ENCODE data around the gene NOD2.

Gene NOD2

GRCh38 chr16:50743581-50744225 is 50.3 kb downstream of the NOD2 start:
- DNase-seq: no peak

DNA sequence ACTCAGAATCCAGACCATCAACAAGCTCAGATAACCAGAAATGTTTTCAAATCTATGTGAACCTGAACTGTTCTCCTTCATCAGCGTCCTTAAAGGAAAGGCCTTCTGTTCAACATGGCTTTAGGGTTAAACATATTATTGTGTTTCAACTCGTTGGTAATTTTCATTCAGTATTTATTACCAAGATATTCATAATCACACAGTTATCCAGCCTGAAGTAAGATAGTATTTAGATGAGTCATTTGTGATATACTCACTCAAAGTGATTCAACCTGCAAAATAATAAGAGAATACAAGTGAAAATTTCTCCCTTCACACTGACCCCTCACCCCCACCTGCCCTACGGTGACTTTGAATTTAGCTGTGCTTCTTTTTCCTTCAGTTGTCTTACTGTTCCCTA is 51.5 kb downstream of the NOD2 start:
- peak; percentile 3 for DNase-seq

GRCh38 chr16:50745940-50746339 is 52.5 kb downstream of the NOD2 start:
- no peak for DNase-seq

DNA sequence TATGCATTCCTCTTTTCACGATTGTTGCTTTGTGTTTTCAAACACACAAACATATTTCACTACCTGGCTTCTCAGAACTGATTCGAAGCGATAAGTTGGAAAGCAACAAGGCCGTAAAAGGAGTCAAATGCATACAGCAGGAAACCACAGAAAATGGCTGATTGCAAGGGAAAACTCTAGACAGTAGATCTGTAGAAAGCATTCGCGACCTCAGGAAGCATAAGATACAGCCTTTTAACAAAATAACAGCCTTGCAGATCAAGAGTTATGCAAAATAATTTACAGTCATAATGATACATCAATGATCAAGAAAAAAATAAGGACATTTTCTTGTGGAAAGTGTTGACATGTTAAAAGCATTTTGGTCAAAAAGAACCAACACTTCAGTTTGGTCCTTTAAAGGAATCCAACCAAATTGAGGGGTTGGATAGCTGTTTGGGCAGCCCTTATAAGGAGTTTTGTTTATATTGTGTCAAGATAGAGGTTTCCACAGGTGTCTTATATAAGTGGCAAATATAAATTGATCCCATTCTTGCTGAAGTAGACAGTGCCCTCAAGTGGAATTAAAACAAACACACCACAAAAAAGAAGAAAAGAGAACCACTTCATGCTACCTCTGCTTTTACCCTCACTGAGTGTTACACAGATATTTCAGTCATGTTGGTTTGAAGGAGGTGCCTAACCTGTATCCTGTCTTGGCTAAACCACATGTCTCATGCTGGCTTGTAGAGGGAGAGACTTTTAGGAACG is 54.0 kb downstream of the NOD2 start:
- DNase-seq: peak; percentile 38

DNA sequence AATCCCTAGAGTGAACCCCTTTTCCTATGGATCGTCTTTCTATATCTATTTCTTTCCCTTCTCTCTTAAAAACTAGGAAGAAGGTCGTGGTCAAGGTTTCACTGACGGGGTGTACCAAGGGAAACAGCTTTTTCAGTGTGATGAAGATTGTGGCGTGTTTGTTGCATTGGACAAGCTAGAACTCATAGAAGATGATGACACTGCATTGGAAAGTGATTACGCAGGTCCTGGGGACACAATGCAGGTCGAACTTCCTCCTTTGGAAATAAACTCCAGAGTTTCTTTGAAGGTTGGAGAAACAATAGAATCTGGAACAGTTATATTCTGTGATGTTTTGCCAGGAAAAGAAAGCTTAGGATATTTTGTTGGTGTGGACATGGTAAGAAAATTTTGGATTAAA is 58.1 kb downstream of the NOD2 start:
- DNase-seq: no peak

GRCh38 chr16:50752471-50753235 is 59.2 kb downstream of the NOD2 start:
- DNase-seq: no peak

- no peak for DNase-seq
Measured at GRCh38 chr16:50756473-50756872, 63.1 kb downstream of the NOD2 start.

DNA sequence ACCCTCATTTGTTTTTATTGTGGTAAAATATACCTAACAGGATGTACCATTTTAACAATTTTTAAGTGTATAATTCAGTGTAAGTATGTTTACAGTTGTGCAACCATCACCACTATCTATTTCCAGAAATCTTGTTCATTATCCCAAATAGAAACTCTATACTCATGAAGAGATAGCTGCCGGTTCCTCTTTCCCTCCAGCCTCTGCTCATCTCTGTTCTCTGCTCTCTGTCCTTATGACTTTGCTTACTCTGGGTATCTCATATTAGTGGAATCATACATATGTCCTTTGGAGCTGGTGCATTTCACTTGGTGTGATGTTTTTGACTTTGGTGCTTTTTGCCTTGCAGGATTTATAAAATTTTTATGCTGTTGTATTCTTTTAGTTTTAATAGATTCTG is 67.9 kb downstream of the NOD2 start:
- no peak for DNase-seq

DNA sequence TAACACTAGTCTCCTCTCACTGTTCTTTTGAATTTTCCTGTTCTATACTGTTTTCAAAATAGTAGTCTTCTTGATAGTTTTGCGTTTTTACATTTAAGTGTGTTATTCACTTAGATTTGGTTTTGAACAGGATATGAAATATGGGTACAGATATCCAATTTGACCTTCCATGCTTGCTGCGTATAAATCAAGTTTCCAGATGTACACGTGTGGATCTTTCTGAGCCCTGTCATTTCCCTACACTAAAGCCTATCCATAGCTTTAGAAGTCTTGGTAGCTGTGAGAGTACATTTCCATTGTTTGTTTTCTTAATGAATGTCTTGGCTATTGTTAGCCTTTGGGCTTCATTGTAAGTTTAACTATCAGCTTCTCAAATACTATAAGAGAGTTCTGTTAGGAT is 68.8 kb downstream of the NOD2 start:
- DNase-seq: no peak

GRCh38 chr16:50763211-50763610 is 69.8 kb downstream of the NOD2 start:
- DNase-seq: no peak

DNA sequence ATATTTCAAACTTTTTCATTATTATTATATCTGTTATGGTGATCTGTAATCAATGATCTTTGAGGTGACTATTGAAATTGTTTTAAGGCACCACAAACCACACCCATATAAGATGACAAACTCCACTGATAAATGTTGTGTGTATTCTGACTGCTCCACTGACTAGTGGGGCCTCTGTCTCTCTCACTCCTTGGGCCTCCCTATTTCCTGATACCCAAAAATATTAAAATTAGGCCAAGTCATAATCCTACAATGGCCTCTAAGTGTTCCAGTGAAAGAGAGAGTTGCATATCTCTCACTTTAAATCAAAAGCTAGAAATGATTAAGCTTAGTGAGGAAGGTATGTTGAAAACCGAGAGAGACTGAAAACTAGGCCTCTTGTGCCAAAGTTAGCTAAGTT is 71.9 kb downstream of the NOD2 start:
- DNase-seq: no peak

GRCh38 chr16:50765861-50766260 is 72.5 kb downstream of the NOD2 start:
- no peak for DNase-seq

- DNase-seq: no peak
Measured at GRCh38 chr16:50767197-50767596, 73.8 kb downstream of the NOD2 start.

DNA sequence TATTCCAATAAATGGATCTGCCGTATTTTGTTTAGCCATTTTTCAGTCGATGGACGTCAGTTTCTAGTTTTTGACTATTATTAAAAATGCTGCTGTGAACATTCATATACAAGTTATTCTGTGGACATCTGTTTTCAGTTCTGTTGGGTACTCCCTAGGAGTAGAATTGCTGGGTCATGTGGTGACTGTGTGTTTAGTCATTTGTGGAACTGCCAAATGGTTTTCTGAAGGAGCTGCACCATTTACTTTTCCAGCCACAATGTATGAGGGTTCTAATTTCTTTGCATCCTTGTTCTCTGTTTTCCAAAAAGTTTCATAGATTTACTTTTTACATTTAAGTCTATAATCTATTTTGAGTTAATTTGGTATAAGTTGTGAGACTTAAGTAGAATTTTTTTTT is 78.0 kb downstream of the NOD2 start:
- DNase-seq: no peak

GRCh38 chr16:50774405-50774804 is 81.0 kb downstream of the NOD2 start:
- DNase-seq: no peak

- no peak for DNase-seq
Measured at GRCh38 chr16:50774960-50775359, 81.6 kb downstream of the NOD2 start.

DNA sequence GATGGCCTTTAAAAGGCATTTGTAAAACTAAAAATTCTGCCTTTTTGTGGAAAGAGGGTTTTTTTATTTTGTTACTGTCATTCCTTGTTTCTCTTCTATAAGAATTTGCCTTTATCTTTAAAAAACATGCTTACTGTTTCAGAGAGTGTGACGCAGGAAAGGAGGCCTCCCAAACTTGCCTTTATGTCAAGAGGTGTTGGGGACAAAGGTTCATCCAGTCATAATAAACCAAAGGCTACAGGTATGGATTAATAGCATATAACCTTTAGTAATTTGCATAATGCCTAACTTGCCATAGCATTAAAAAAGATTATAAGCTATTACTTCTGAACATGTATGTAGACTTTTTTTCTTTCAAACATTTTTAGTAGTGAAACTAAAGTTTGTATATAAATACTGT is 82.6 kb downstream of the NOD2 start:
- no peak for DNase-seq

DNA sequence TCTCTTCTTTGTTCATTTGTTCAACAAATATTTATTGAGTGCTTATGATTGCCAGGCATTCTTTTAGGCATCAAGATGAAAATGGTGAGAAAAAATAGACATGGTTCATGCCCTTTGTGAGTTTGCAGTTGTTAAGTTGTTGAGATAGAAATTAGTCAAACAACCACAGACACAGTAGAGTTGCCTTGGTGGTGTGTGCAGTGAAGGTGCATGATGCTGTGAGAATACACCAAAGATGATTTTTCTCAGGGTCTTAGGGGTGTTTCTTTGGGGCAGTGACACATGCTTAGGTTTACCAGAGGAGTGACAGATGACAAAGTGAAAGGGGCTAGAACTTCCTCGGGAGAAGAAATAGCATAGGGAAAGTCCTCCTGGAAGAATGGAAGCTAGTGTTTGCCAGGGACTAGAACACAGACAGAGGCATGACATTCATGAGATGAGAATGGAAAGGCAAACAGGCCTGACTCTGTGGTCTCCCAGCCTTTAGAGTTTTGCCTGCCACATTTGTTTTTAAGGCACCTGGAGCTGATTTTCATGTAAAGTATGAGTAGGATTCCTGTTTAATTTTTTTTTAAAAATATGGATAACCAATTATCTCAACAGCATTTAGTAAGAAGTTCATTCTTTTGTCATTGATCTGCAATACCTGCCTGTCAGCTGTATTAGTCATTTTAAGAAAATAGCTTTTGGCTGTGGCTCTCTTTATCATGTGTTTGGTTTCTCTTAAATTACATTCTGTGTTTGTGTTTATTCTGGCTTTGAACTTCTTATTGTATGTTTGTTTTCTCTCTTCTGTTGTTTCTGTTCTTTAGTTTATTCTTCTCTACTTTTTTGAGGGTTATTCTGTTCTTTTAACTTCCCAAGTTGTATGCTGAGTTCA is 85.1 kb downstream of the NOD2 start:
- DNase-seq: no peak

- DNase-seq: no peak
Measured at GRCh38 chr16:50781043-50781442, 87.6 kb downstream of the NOD2 start.

- no peak for DNase-seq
Measured at GRCh38 chr16:50781518-50781917, 88.1 kb downstream of the NOD2 start.

Measured in kidney glomerular epithelial cell (primary cell).